Upper lobe of left lung (tissue), 6 donors: Measurements from ENCODE around the gene CTDP1. TPM values are rescaled to one million over a fixed set of nuclear protein-coding genes. Genes with fewer than 3 reads are reported as not detected.

ENCODE experiments used
- ATAC-seq, 2 donors: fragments of 200-7000 bp; cut with Tn5 transposase; one replicate each; pipeline ENCODE4 v1.9.1; 2022; ENCODE audit warnings: mild to moderate bottlenecking in 2 of 2, moderate library complexity in 2 of 2; ENCODE audit not compliant: low FRiP score in 2 of 2
- DNase-seq, 2 donors: peaks; one replicate each; pipeline ENCODE4 v3.0.0-alpha.2; 2019 to 2020
- H3K27ac ChIP-seq, 4 donors: fragments of 200-600 bp; sonication (generic); one replicate each; pipeline ENCODE4 v1.5.1; 2016 to 2019
- H3K27me3 ChIP-seq, 4 donors: fragments of 200-600 bp; sonication (generic); one replicate each; pipeline ENCODE4 v1.5.1; 2017 to 2019
- H3K36me3 ChIP-seq, 4 donors: fragments of 200-600 bp; sonication (generic); one replicate each; pipeline ENCODE4 v1.5.1; 2016 to 2019
- H3K4me1 ChIP-seq, 4 donors: fragments of 200-600 bp; sonication (generic); one replicate each; pipeline ENCODE4 v1.5.1; 2018 to 2019
- H3K4me3 ChIP-seq, 4 donors: fragments of 200-600 bp; sonication (generic); one replicate each; pipeline ENCODE4 v1.5.1; 2017 to 2019; ENCODE audit warnings: mild to moderate bottlenecking in 2 of 4, moderate library complexity in 1 of 4
- H3K9me3 ChIP-seq, 4 donors: fragments of 200-600 bp; sonication (generic); one replicate each; pipeline ENCODE4 v1.5.1; 2018 to 2019
- CTCF ChIP-seq, 6 experiments: fragments of 450-650 bp in 4 of 6; fragments of 200-600 bp in 2 of 6; sonication (generic) in 2 of 6; IDR thresholded peaks; one replicate each; pipeline ENCODE4 v1.5.1; 2016 to 2019; ENCODE audit warnings: antibody characterized with exemption in 6 of 6
- EP300 ChIP-seq, 4 donors: sonication (generic); formaldehyde crosslinking; IDR thresholded peaks; one replicate each; pipeline ENCODE4 v1.5.1; 2017; ENCODE audit warnings: antibody characterized with exemption in 4 of 4, control low read depth in 2 of 4
- POLR2A ChIP-seq, 4 donors: fragments of 450-650 bp; IDR thresholded peaks; one replicate each; pipeline ENCODE4 v1.5.1; 2016 to 2017; ENCODE audit warnings: antibody characterized with exemption in 4 of 4, mild to moderate bottlenecking in 2 of 4
- POLR2AphosphoS5 ChIP-seq, 2 donors: sonication (generic); formaldehyde crosslinking; IDR thresholded peaks; one replicate each; pipeline ENCODE4 v1.5.1; 2017; ENCODE audit warnings: antibody characterized with exemption in 2 of 2
- WGBS, 2 donors: methylation state at CpG; one replicate each; pipeline ENCODE4 v1.1.5; 2017 to 2018; 5-methylcytosine and 5-hydroxymethylcytosine counted together
- total RNA-seq, 6 donors: library from RNA; depleted of rRNA in 4 of 6; stranded (reverse); fragments of >200 nt in 4 of 6; gene quantifications; one replicate each; pipeline versions ENCODE4 v1.1.0 to v1.2.1, GENCODE V29; 2016 to 2021
- donor health status: DM: no; HTN: no; CAD: no; lungs with moderate emphysema.
- donor health status: DM: no; HTN: yes; CAD: no; lungs with severe emphysema.

The CTDP1 gene
- total RNA-seq, 6 donors from 2014 or later = 21.3 to 44.7 (median 29.7) TPM

- Histone ChIP-seq H3K4me3 (peak overlapping the region; percentile 75 to 98 (median 90)), H3K36me3 (peaks cover 0 to 3% (median 0%) of the 10 kb centered on the region in 4 donors), H3K27me3 (no peaks in the 10 kb centered on the region), H3K27ac (peak overlapping the region; percentile 99), H3K9me3 (no peaks in the 10 kb centered on the region), H3K4me1 (peaks cover 21 to 51% (median 33%) of the 10 kb centered on the region in 4 donors)
- WGBS, 2 donors = 4 to 5% methylated on average over 16 to 23 of the region's 54 CpGs
- peak in 1 of 2 donors; percentile 48 for DNase-seq
- no peak for ATAC-seq
- TF ChIP-seq CTCF (IDR thresholded peaks at IDR 0.05) (no peak), POLR2A (IDR thresholded peaks at IDR 0.05) (no peak), POLR2AphosphoS5 (IDR thresholded peaks at IDR 0.05) (no peak), EP300 (IDR thresholded peaks at IDR 0.05) (no peak)
Observed at GRCh38 chr18:79680100-79680879, 687 bp downstream of the CTDP1 start.

GRCh38 chr18:79680891-79681339 lies 1.3 kb downstream of the CTDP1 start:
- H3K9me3 ChIP-seq = no peaks in the 10 kb centered on the region
- no peak for ATAC-seq
- peak overlapping the region; percentile 75 to 98 (median 90) for H3K4me3 ChIP-seq
- H3K27ac ChIP-seq = peak overlapping the region; percentile 3 to 99 (median 99)
- TF ChIP-seq POLR2AphosphoS5 (IDR thresholded peaks at IDR 0.05) = no peak
- no peak for TF ChIP-seq CTCF (IDR thresholded peaks at IDR 0.05)
- no peak for TF ChIP-seq EP300 (IDR thresholded peaks at IDR 0.05)
- no peak for TF ChIP-seq POLR2A (IDR thresholded peaks at IDR 0.05)
- H3K27me3 ChIP-seq = no peaks in the 10 kb centered on the region
- peak in 1 of 2 donors; percentile 73 for DNase-seq
- WGBS, 2 donors = 68 to 78% methylated on average over 12 to 20 of the region's 20 CpGs
- H3K36me3 ChIP-seq = peaks cover 0 to 3% (median 0%) of the 10 kb centered on the region in 4 donors
- peaks cover 21 to 51% (median 33%) of the 10 kb centered on the region in 4 donors for H3K4me1 ChIP-seq

DNA sequence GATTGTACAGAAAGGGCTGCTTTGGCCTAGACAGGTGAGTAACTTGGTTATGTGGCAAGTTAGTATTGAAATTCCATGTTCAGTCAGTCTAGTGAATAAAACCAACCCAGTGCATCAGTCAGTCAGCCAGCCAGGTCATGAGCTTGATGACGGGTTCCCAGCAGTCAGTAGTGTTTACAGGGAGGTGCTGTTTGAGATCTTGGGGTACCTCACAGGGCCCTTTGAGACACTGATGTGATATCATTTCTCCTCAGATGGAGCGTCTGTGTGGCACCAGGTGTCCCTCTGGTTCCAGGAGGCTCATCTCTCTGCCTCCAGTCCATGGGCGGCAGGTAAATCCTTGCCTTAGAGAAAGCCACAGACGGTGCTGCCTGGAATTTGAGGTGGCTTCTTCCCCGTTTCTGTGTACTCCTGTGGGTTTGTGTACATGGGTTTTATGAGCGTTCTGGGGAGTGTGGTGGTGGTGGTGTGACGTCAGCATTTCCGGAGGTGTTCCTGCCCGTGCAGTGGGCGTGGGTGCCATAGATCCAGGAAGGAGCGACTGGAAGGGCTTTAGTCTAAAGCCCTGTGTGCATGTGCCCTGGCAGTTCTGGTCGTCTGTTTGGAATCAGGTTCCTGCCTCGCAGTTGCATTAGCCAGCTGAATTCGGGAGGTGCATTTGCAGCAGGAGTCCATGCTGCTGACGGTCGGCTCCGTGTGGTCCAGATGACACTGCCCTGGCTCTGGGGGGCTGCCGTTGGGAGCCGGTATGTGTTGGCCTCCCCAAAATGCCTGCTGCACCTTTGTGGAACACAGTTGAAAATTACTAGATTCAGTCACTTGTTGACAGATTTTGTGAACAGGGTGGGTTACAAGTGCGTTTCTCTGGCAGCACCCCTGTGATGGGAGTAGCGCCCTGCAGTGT lies 2.1 kb downstream of the CTDP1 start:
- Histone ChIP-seq H3K36me3 (peaks cover 0 to 3% (median 0%) of the 10 kb centered on the region in 4 donors), H3K4me1 (peaks cover 21 to 51% (median 33%) of the 10 kb centered on the region in 4 donors), H3K27ac (peak overlapping the region in 3 of 4 donors; percentile 3 to 99 (median 99)), H3K27me3 (no peaks in the 10 kb centered on the region), H3K9me3 (no peaks in the 10 kb centered on the region), H3K4me3 (peak overlapping the region in 1 of 4 donors; percentile 94)
- WGBS, 2 donors = 67 to 74% methylated on average over 15 to 19 of the region's 21 CpGs
- TF ChIP-seq POLR2AphosphoS5 (IDR thresholded peaks at IDR 0.05) (peak in 1 of 2 donors; percentile 30), POLR2A (IDR thresholded peaks at IDR 0.05) (no peak), EP300 (IDR thresholded peaks at IDR 0.05) (no peak)
- ATAC-seq = no peak
- DNase-seq = peak; percentile 33 to 67

GRCh38 chr18:79682481-79682880 lies 2.9 kb downstream of the CTDP1 start:
- Histone ChIP-seq H3K27me3 (no peaks in the 10 kb centered on the region), H3K27ac (peak overlapping the region in 2 of 4 donors; percentile 70 to 99), H3K9me3 (no peaks in the 10 kb centered on the region), H3K4me1 (peaks cover 21 to 45% (median 30%) of the 10 kb centered on the region in 4 donors), H3K4me3 (no peak overlapping the region), H3K36me3 (peaks cover 0 to 3% (median 0%) of the 10 kb centered on the region in 4 donors)
- ATAC-seq (no peak), DNase-seq (no peak)
- WGBS, 2 donors = 83 to 85% methylated on average over 5 to 11 of the region's 11 CpGs
- no peak for TF ChIP-seq EP300 (IDR thresholded peaks at IDR 0.05)
- TF ChIP-seq POLR2A (IDR thresholded peaks at IDR 0.05) = no peak
- no peak for TF ChIP-seq CTCF (IDR thresholded peaks at IDR 0.05)
- TF ChIP-seq POLR2AphosphoS5 (IDR thresholded peaks at IDR 0.05) = no peak
